H1 (cell line): Measurements from ENCODE around the gene SPON2. TPM values are rescaled to one million over a fixed set of nuclear protein-coding genes. Genes with fewer than 3 reads are reported as not detected.

Source experiments
- CTCF ChIA-PET: fragments of 300-600 bp; sonication (Branson Sonifier 250); formaldehyde crosslinking; loops from one replicate; lab custom pipeline; 2021; ENCODE audit not compliant: partially characterized antibody; lab: Charles Lee
- POLR2A ChIA-PET: fragments of 300-600 bp; sonication (Branson Sonifier 250); formaldehyde crosslinking; loops from one replicate; lab custom pipeline; 2021; ENCODE audit warnings: inconsistent platforms; ENCODE audit not compliant: partially characterized antibody; lab: Charles Lee
- DNase-seq, 2 experiments: peaks; one replicate each; pipeline versions ENCODE4 v3.0.0 to v3.0.0-alpha.2; 2010 to 2022; ENCODE audit warnings: low spot score in 2 of 2, low read depth in 1 of 2, mixed read lengths in 1 of 2
- FAIRE-seq: peaks from 2 replicates; lab custom pipeline; 2011; peaks lifted over from hg19 to GRCh38; lab: Jason Lieb, UNC
- H2AFZ ChIP-seq: 2 replicates; pipeline ENCODE4 v1.8.1; 2012; ENCODE audit warnings: low read length, inconsistent platforms
- H2AK5ac ChIP-seq: 2 replicates; pipeline ENCODE4 v1.6.1; 2013; ENCODE audit warnings: low read depth, low read length
- H2BK120ac ChIP-seq: replicated peaks from 2 replicates; pipeline ENCODE3; 2013; ENCODE audit warnings: low read depth, low read length, inconsistent platforms
- H2BK12ac ChIP-seq: 2 replicates; pipeline ENCODE4 v1.6.1; 2013; ENCODE audit warnings: low read depth, low read length
- H2BK15ac ChIP-seq: 2 replicates; pipeline ENCODE4 v1.6.1; 2013; ENCODE audit warnings: low read length
- H2BK20ac ChIP-seq: 2 replicates; pipeline ENCODE4 v1.6.1; 2013; ENCODE audit warnings: low read length
- H2BK5ac ChIP-seq: 2 replicates; pipeline ENCODE4 v1.6.1; 2013; ENCODE audit warnings: low read depth, low read length
- H3K14ac ChIP-seq: 2 replicates; pipeline ENCODE4 v1.6.1; 2013; ENCODE audit warnings: inconsistent platforms; ENCODE audit not compliant: insufficient read length
- H3K18ac ChIP-seq: 2 replicates; pipeline ENCODE4 v1.6.1; 2013; ENCODE audit warnings: low read length; ENCODE audit errors: extremely low read depth
- H3K23ac ChIP-seq: 2 replicates; pipeline ENCODE4 v1.6.1; 2013; ENCODE audit warnings: inconsistent platforms; ENCODE audit not compliant: insufficient read length
- H3K23me2 ChIP-seq: 2 replicates; pipeline ENCODE4 v1.6.1; 2013; ENCODE audit warnings: low read depth, low read length
- H3K27ac ChIP-seq: 2 replicates; pipeline ENCODE4 v1.6.1; 2011; ENCODE audit warnings: low read depth, low read length, inconsistent platforms
- H3K27me3 ChIP-seq, 4 experiments: replicated peaks in 1 of 4; 1 replicate in 1 of 4; 2 replicates in 3 of 4; pipeline versions ENCODE4 v1.6.1 to v1.8.1; 2011 to 2013; ENCODE audit warnings: low read length in 3 of 4, mild to moderate bottlenecking in 3 of 4, inconsistent platforms in 2 of 4, mixed read lengths in 2 of 4, moderate library complexity in 1 of 4; ENCODE audit not compliant: control insufficient read depth in 3 of 4, insufficient read depth in 3 of 4; ENCODE audit errors: extremely low read depth in 1 of 4
- H3K36me3 ChIP-seq, 4 experiments: 2 replicates each; pipeline versions ENCODE4 v1.6.1 to v1.8.1; 2011 to 2013; ENCODE audit warnings: mild to moderate bottlenecking in 4 of 4, low read length in 3 of 4, moderate library complexity in 2 of 4, control low read depth in 1 of 4, inconsistent platforms in 1 of 4; ENCODE audit not compliant: insufficient read depth in 4 of 4, control insufficient read depth in 2 of 4
- H3K4ac ChIP-seq: replicated peaks from 2 replicates; pipeline ENCODE3; 2013; ENCODE audit warnings: low read length, low read depth, mixed read lengths, inconsistent platforms; ENCODE audit not compliant: insufficient read length
- H3K4me1 ChIP-seq, 4 experiments: replicated peaks in 1 of 4; 1 replicate in 1 of 4; 2 replicates in 3 of 4; pipeline versions ENCODE4 v1.6.1 to v1.8.1; 2011 to 2013; ENCODE audit warnings: low read length in 3 of 4, inconsistent platforms in 2 of 4, mixed read lengths in 1 of 4; ENCODE audit not compliant: insufficient read depth in 4 of 4, control insufficient read depth in 3 of 4
- H3K4me2 ChIP-seq, 2 experiments: 2 replicates each; pipeline versions ENCODE4 v1.6.1 to v1.8.1; 2011 to 2013; ENCODE audit warnings: low read depth in 2 of 2, low read length in 2 of 2, control low read depth in 1 of 2, inconsistent platforms in 1 of 2, mild to moderate bottlenecking in 1 of 2; ENCODE audit not compliant: insufficient read depth in 1 of 2
- H3K4me3 ChIP-seq, 4 experiments: fragments of 200-600, 300-600 bp in 1 of 4; sonication (generic), shearing (Covaris generic), sonication (Bioruptor Twin) in 1 of 4; 2 replicates each; pipeline versions ENCODE4 v1.5.1 to v1.8.1; 2011 to 2016; ENCODE audit warnings: low read length in 4 of 4, low read depth in 3 of 4, control low read depth in 2 of 4, inconsistent platforms in 2 of 4, mild to moderate bottlenecking in 2 of 4, mixed read lengths in 1 of 4, moderate library complexity in 1 of 4; ENCODE audit not compliant: insufficient read depth in 2 of 4; ENCODE audit errors: extremely low read depth in 1 of 4
- H3K56ac ChIP-seq: replicated peaks from 2 replicates; pipeline ENCODE3; 2013; ENCODE audit warnings: low read depth, mild to moderate bottlenecking, mixed read lengths, low read length, inconsistent platforms; ENCODE audit not compliant: insufficient read length
- H3K79me1 ChIP-seq: 2 replicates; pipeline ENCODE4 v1.6.1; 2013; ENCODE audit warnings: low read depth, low read length, control low read depth
- H3K79me2 ChIP-seq, 2 experiments: 2 replicates each; pipeline versions ENCODE4 v1.6.1 to v1.8.1; 2012 to 2013; ENCODE audit warnings: low read length in 2 of 2, mild to moderate bottlenecking in 2 of 2, inconsistent platforms in 1 of 2; ENCODE audit not compliant: insufficient read depth in 2 of 2, control insufficient read depth in 1 of 2
- H3K9ac ChIP-seq, 4 experiments: replicated peaks in 1 of 4; 1 replicate in 1 of 4; 2 replicates in 3 of 4; pipeline versions ENCODE4 v1.6.1 to v1.8.1; 2011 to 2013; ENCODE audit warnings: low read depth in 3 of 4, low read length in 3 of 4, control low read depth in 2 of 4, mild to moderate bottlenecking in 2 of 4, moderate library complexity in 2 of 4, inconsistent platforms in 1 of 4; ENCODE audit errors: extremely low read depth in 1 of 4
- H3K9me3 ChIP-seq, 2 experiments: 2 replicates each; pipeline versions ENCODE4 v1.6.1 to v1.8.1; 2012 to 2013; ENCODE audit warnings: mild to moderate bottlenecking in 2 of 2, moderate library complexity in 2 of 2, control low read depth in 1 of 2, inconsistent platforms in 1 of 2, low read depth in 1 of 2, low read length in 1 of 2, mixed read lengths in 1 of 2; ENCODE audit not compliant: insufficient read depth in 2 of 2
- H4K20me1 ChIP-seq, 2 experiments: replicated peaks in 1 of 2; 2 replicates each; pipeline versions ENCODE3 to v1.8.1; 2011 to 2013; ENCODE audit warnings: inconsistent platforms in 2 of 2, low read length in 2 of 2, mild to moderate bottlenecking in 1 of 2; ENCODE audit not compliant: insufficient read depth in 2 of 2, control insufficient read depth in 1 of 2
- H4K5ac ChIP-seq: 2 replicates; pipeline ENCODE4 v1.6.1; 2013; ENCODE audit warnings: low read length, low read depth, mixed read lengths, inconsistent platforms; ENCODE audit not compliant: insufficient read length
- H4K8ac ChIP-seq: 2 replicates; pipeline ENCODE4 v1.8.0; 2013; ENCODE audit warnings: mild to moderate bottlenecking, moderate library complexity, low read length, inconsistent platforms; ENCODE audit not compliant: insufficient read depth; ENCODE audit errors: extremely low read depth
- H4K91ac ChIP-seq: replicated peaks from 2 replicates; pipeline ENCODE3; 2013; ENCODE audit warnings: low read length, mixed read lengths, inconsistent platforms; ENCODE audit not compliant: insufficient read length
- WGBS, 2 experiments: shearing (Covaris generic) in 1 of 2; methylation state at CpG; one replicate each; pipeline versions ENCODE4 v1.1.6 to v1.1.7; 2013 to 2015; ENCODE audit warnings: low lambda C conversion rate in 2 of 2, mixed read lengths in 2 of 2, inconsistent platforms in 1 of 2, low coverage in 1 of 2, missing lambda C conversion rate in 1 of 2; ENCODE audit not compliant: insufficient replicate concordance in 2 of 2, insufficient coverage in 1 of 2, insufficient read length in 1 of 2; ENCODE audit errors: extremely low coverage in 1 of 2, missing lambda C conversion rate in 1 of 2; 5-methylcytosine and 5-hydroxymethylcytosine counted together
- polyA plus RNA-seq, 7 experiments: library from polyadenylated mRNA; depleted of rRNA in 3 of 7; stranded (reverse) in 5 of 7; unstranded in 2 of 7; fragments of >200 nt in 5 of 7; fragments of 200-250 nt in 2 of 7; gene quantifications; 1 replicate in 5 of 7; 2 replicates in 1 of 7; 4 replicates in 1 of 7; pipeline versions ENCODE4 v1.2.1 to v1.2.3, GENCODE V29; 2011 to 2013; ENCODE audit warnings: missing spikeins in 2 of 7, mixed read lengths in 2 of 7
- total RNA-seq: library from RNA; stranded (reverse); fragmentation: NEBNext Ultra II Directional; extraction: Animal tissue kit (Norgen Biotek cat#: 25700); gene quantifications from 2 replicates; pipeline ENCODE4 v1.2.1, GENCODE V29; 2021

SPON2 gene
- total and polyA plus RNA-seq, 2 of the 8 experiments (the other 6 are each of a cell fraction or from before 2014, with no cell fraction given), result 2.8 to 3.2 TPM

GRCh38 chr4:1193206-1194009 lies 21.0 kb upstream of the SPON2 start:
- FAIRE-seq (no peak), DNase-seq (no peak)
- Histone ChIP-seq H2BK12ac (no peak overlapping the region), H2BK5ac (no peak overlapping the region), H4K5ac (no peak overlapping the region), H3K9me3 (no peaks in the 10 kb centered on the region), H4K8ac (no peak overlapping the region), H3K79me2 (no peaks in the 10 kb centered on the region), H3K79me1 (no peaks in the 10 kb centered on the region), H3K4me1 (no peaks in the 10 kb centered on the region), H3K4ac (no peak overlapping the region), H3K23ac (no peak overlapping the region), H3K27me3 (no peaks in the 10 kb centered on the region; a peak in 2 of 7 replicates), H3K4me2 (no peak overlapping the region), H3K4me3 (no peak overlapping the region), H3K14ac (no peak overlapping the region), H2BK120ac (no peak overlapping the region), H2AFZ (no peak overlapping the region), H3K18ac (no peak overlapping the region), H3K36me3 (no peaks in the 10 kb centered on the region), H4K91ac (no peak overlapping the region), H2BK20ac (no peak overlapping the region), H3K56ac (no peak overlapping the region), H3K9ac (no peak overlapping the region), H3K23me2 (no peaks in the 10 kb centered on the region), H4K20me1 (no peaks in the 10 kb centered on the region), H2BK15ac (no peak overlapping the region), H3K27ac (no peak overlapping the region), H2AK5ac (no peak overlapping the region)
- WGBS, 2 experiments, result 93 to 97% methylated on average over 6 to 8 of the region's 28 CpGs
- CTCF ChIA-PET, result interaction anchor here (1.0 kb wide), 1 partner anchor 162 kb away, joined by 4 read pairs; no protein-coding TSS in a partner anchor
- POLR2A ChIA-PET, result no interaction called here
